NT2/D1 (cell line): ENCODE data around the gene ISCA1.
"Not testable (repeated sequence)": the region's sequence is repeated elsewhere in the genome, so short reads cannot be mapped to it uniquely, and the experiment has no call there.

ENCODE experiments used
- DNase-seq: peaks from one replicate; pipeline ENCODE4 v3.0.0-alpha.2; 2011; ENCODE audit warnings: low read depth, low spot score
- H3K27me3 ChIP-seq: 2 replicates; pipeline ENCODE4 v1.6.0; 2011; ENCODE audit warnings: mild to moderate bottlenecking; ENCODE audit not compliant: insufficient read length, insufficient read depth
- H3K36me3 ChIP-seq: 2 replicates; pipeline ENCODE4 v1.6.1; 2011; ENCODE audit warnings: mild to moderate bottlenecking, low read length, mixed read lengths; ENCODE audit not compliant: insufficient read depth, insufficient read length
- H3K4me1 ChIP-seq: 2 replicates; pipeline ENCODE4 v1.5.1; 2011; ENCODE audit not compliant: insufficient read depth, insufficient read length
- H3K4me3 ChIP-seq: 2 replicates; pipeline ENCODE4 v1.5.1; 2011; ENCODE audit warnings: low read depth; ENCODE audit not compliant: insufficient read length
- H3K9ac ChIP-seq: 2 replicates; pipeline ENCODE4 v1.6.0; 2011; ENCODE audit warnings: low read depth; ENCODE audit not compliant: insufficient read length
- H3K9me3 ChIP-seq: 2 replicates; pipeline ENCODE4 v1.5.1; 2011; ENCODE audit warnings: mild to moderate bottlenecking, low read length; ENCODE audit not compliant: insufficient read depth
- SUZ12 ChIP-seq: IDR thresholded peaks from 2 replicates; pipeline ENCODE4 v1.6.1; 2011; ENCODE audit not compliant: insufficient read length, insufficient read depth; ENCODE audit errors: extremely low read depth
- YY1 ChIP-seq: IDR thresholded peaks from 2 replicates; pipeline ENCODE4 v1.6.1; 2011; ENCODE audit not compliant: insufficient read length, insufficient read depth
- ZNF274 ChIP-seq: IDR thresholded peaks from 2 replicates; pipeline ENCODE4 v1.6.1; 2011; ENCODE audit warnings: mild to moderate bottlenecking, low read depth, low read length

ISCA1 gene

GRCh38 chr9:86303316-86303975 is 21.1 kb upstream of the ISCA1 start:
- Histone ChIP-seq H3K36me3 (peaks cover 67% of the 10 kb centered on the region), H3K9ac (no peak overlapping the region)

GRCh38 chr9:86301686-86302085 is 19.3 kb upstream of the ISCA1 start:
- Histone ChIP-seq H3K4me3 (no peak overlapping the region), H3K9ac (no peak overlapping the region), H3K27me3 (no peaks in the 10 kb centered on the region), H3K9me3 (no peaks in the 10 kb centered on the region), H3K4me1 (no peaks in the 10 kb centered on the region), H3K36me3 (peaks cover 60% of the 10 kb centered on the region)
- TF ChIP-seq ZNF274 (no peak), SUZ12 (no peak), YY1 (no peak)
- DNase-seq, result no peak

More at GRCh38 chr9:86303316-86303975, 21.1 kb upstream of the ISCA1 start:
- Histone ChIP-seq H3K4me1 (no peaks in the 10 kb centered on the region), H3K4me3 (no peak overlapping the region), H3K27me3 (no peaks in the 10 kb centered on the region), H3K9me3 (no peaks in the 10 kb centered on the region)
- DNase-seq, result peak; percentile 46
- TF ChIP-seq ZNF274 (no peak), YY1 (no peak), SUZ12 (no peak)

- no peak for DNase-seq
- Histone ChIP-seq H3K4me3 (no peak overlapping the region), H3K9me3 (no peaks in the 10 kb centered on the region), H3K9ac (no peak overlapping the region), H3K27me3 (no peaks in the 10 kb centered on the region), H3K36me3 (peaks cover 61% of the 10 kb centered on the region), H3K4me1 (no peaks in the 10 kb centered on the region)
- TF ChIP-seq ZNF274 (no peak), SUZ12 (no peak), YY1 (no peak)
Observed at GRCh38 chr9:86300701-86301100, 18.4 kb upstream of the ISCA1 start.

GRCh38 chr9:86298873-86299272 is 16.5 kb upstream of the ISCA1 start:
- H3K9me3 ChIP-seq, result no peaks in the 10 kb centered on the region
- TF ChIP-seq SUZ12 (no peak), YY1 (no peak), ZNF274 (no peak)
- H3K36me3 ChIP-seq, result peaks cover 51% of the 10 kb centered on the region
- no peaks in the 10 kb centered on the region for H3K4me1 ChIP-seq
- H3K9ac ChIP-seq, result no peak overlapping the region
- H3K4me3 ChIP-seq, result no peak overlapping the region
- no peak for DNase-seq
- H3K27me3 ChIP-seq, result no peaks in the 10 kb centered on the region

GRCh38 chr9:86290341-86290740 is 8.0 kb upstream of the ISCA1 start:
- H3K9me3 ChIP-seq, H3K9ac ChIP-seq, H3K27me3 ChIP-seq, H3K4me3 ChIP-seq, H3K4me1 ChIP-seq, H3K36me3 ChIP-seq, DNase-seq: not testable (repeated sequence)

- DNase-seq, result no peak
- no peak overlapping the region for H3K9ac ChIP-seq
- H3K36me3 ChIP-seq, result no peaks in the 10 kb centered on the region
- H3K9me3 ChIP-seq, result no peaks in the 10 kb centered on the region
- H3K4me1 ChIP-seq, result no peaks in the 10 kb centered on the region
- TF ChIP-seq YY1, result no peak
- no peak overlapping the region for H3K4me3 ChIP-seq
- H3K27me3 ChIP-seq, result no peaks in the 10 kb centered on the region
Observed at GRCh38 chr9:86288499-86289198, 6.3 kb upstream of the ISCA1 start.

GRCh38 chr9:86287013-86287412 is 4.7 kb upstream of the ISCA1 start:
- Histone ChIP-seq H3K9me3 (no peaks in the 10 kb centered on the region), H3K4me1 (no peaks in the 10 kb centered on the region), H3K36me3 (no peaks in the 10 kb centered on the region), H3K27me3 (peaks cover 4% of the 10 kb centered on the region), H3K9ac (no peak overlapping the region), H3K4me3 (no peak overlapping the region)
- no peak for TF ChIP-seq SUZ12
- no peak for TF ChIP-seq YY1
- no peak for TF ChIP-seq ZNF274
- DNase-seq, result peak; percentile 66
